Right ventricle myocardium inferior (tissue), 1 donor: ENCODE data around the gene SAC3D1. TPM values are rescaled to one million over a fixed set of nuclear protein-coding genes. Genes with fewer than 3 reads are reported as not detected.
A peak's percentile ranks its signal among the peaks of the same experiment; 100 is the strongest.
"Not testable (repeated sequence)": the region's sequence is repeated elsewhere in the genome, so short reads cannot be mapped to it uniquely, and the experiment has no call there.

Source experiments
- ATAC-seq: fragments of 200-7000 bp; cut with Tn5 transposase; one replicate; pipeline ENCODE4 v1.9.1; 2020; ENCODE audit warnings: mild to moderate bottlenecking, moderate library complexity
- DNase-seq: peaks from one replicate; pipeline ENCODE4 v3.0.0; 2021; ENCODE audit errors: missing footprints
- intact Hi-C: fragments of 100-400 bp; cut with DNase I; formaldehyde crosslinking; loops from one replicate; pipeline ENCODE4 v1.11.0; 2022
- long read RNA-seq: library from polyadenylated mRNA; unstranded; transcript quantifications from one replicate; pipeline ENCODE4 v2.0.0, GENCODE V29; 2021
- total RNA-seq: library from RNA; stranded (reverse); fragmentation: NEBNext Ultra II Directional; extraction: Animal tissue kit (Norgen Biotek cat#: 25700); gene quantifications from one replicate; pipeline ENCODE4 v1.2.1, GENCODE V29; 2021
- donor health status: DM: no; HTN: yes; CAD: no; lungs with severe emphysema.

SAC3D1 gene
- 7.5 TPM for total RNA-seq
- long read RNA-seq, transcript SAC3D1-201 (2 exons, 1,566 nt), result major isoform, 5 of 6 reads
- long read RNA-seq, partial matches to known transcripts, result 1 of 6 reads
- long read RNA-seq, other reads (novel, unspliced or antisense), result 0 of 6 reads

DNA sequence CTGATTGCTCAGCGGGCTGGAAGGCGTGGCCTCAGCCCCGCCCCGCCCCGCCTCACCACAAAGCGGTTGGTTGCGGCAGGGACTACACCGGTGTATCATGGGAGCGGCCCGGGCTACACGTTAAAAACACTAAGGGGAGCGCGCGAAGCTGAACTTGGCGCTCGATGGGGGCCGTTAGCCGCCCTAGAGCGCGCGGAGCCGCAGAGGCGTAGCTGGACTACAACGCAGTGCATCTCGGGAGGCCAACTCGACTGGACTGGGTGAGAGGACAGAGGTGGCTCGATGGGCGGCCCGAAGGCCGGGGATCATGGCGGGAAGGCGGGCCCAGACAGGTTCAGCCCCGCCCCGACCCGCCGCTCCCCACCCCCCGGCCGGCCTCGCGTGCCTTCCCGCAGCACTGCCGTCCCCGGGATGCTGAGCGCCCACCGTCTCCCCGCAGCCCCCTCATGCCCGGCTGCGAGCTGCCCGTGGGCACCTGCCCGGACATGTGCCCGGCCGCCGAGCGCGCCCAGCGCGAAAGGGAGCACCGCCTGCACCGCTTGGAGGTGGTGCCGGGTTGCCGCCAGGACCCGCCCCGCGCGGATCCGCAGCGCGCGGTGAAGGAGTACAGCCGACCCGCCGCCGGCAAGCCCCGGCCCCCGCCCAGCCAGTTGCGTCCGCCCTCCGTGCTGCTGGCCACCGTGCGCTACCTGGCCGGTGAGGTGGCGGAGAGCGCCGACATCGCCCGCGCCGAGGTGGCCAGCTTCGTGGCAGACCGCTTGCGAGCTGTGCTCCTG, at the start of gene SAC3D1:
TSS of gene SAC3D1 (plus strand) at position 364 of the 776 bp plus-strand sequence. CDS start at position 447, 83 bp downstream.
- ATAC-seq, result peak; percentile 95
- intact Hi-C loops, result loop anchor here (2.0 to 5.0 kb wide), 2 partner anchors 14 to 41 kb away; partner anchors contain the start of genes CDCA5, SNX15 and ZFPL1
- peak; percentile 95 for DNase-seq

DNA sequence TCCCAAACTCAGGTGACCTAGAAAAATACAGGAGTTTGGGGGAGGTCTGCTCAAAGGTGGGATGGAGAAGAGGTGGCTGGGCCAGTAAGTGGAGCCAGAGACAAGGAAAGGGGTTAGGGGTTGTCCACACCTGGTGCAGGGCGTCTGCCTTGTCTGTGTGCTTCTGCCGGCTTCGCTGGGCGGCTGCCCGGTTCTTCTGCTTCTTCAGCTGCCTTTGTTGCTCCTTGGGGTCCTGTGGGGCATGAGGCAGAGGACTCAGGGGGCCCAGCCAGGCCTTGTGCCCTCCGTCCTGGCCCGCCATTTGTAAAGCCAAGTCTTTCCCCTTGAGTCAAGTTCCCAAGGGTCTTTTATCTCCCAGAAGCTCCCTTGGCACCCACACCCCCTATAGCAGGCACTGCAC, 46.7 kb upstream of the SAC3D1 start:
- ATAC-seq (no peak), DNase-seq (no peak)
- intact Hi-C loops, result no loop called here

DNA sequence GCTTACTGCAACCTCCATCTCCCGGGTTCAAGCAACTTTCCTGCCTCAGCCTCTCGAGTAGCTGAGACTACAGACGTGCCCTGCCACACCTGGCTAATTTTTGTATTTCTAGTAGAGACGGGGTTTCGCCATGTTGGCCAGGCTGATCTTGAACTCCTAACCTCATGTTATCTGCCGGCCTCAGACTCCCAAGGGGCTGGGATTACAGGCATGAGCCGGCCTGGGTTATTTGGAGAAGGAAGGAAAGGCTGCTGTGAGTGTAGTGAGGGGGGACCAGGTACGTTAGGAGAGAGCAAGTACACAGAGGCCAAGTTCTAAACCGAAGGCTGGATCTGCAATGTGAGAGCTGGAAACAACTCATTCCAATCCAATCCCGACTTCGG, 44.7 kb upstream of the SAC3D1 start:
- DNase-seq, result no peak
- intact Hi-C loops, result no loop called here
- ATAC-seq, result no peak

DNA sequence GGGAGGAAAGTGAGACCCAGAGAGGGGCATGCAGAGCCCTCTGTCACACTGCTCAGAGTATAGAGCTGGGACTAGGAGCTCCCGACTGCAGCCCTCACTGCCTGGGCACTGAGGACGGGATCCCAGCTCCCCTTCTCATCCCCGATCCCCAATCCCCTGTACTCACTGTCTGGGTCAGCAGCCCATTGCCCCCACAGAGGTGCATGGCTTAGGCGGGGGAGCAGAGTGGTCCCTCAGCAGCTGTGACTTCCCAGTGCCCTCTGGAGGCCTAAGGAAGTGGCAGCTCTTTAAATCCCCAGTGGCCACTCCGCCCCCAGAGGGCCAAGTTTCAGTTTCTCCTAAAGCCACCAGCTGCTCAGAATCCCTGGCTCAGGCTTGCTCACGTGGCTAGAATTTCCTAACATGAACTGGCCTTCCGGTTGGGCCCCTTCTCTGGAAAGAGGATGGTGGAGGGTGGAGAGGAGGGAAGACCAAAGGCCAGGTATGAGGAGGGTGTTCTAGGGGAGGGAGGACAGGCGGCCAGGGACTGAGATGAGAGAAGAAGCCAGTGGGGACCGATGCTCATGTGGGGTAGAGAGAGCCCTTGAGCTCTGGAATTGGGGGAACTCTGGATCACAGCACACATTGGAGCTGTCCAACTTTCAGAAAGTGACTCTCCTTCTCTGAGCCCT, 44.2 kb upstream of the SAC3D1 start, which contains the start of gene BATF2:
TSS of gene BATF2 (minus strand) at position 262 of the 671 bp plus-strand sequence. CDS start at position 205, 57 bp downstream.
- intact Hi-C loops, result no loop called here
- DNase-seq (peak; percentile 88), ATAC-seq (peak; percentile 81)

DNA sequence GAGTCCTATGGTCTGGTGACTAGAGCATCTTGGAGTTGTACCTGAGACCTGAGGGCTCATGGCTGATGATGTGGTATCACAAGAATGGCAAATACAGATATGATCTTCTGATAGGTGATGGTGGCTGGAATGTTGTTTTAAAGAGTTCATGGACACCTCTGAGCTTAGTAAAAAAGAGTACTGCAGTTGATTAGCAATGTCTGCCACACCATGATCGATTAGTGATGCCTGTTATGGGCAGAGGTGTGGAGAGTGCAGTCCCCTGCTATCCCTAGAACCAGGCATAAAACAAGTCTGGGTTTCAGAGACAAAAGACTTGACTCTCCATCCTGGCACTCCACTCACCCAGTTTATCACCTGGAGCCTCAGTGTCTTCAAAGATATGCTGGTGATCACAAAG, 42.9 kb upstream of the SAC3D1 start:
- ATAC-seq (no peak), DNase-seq (no peak)
- intact Hi-C loops, result no loop called here

DNA sequence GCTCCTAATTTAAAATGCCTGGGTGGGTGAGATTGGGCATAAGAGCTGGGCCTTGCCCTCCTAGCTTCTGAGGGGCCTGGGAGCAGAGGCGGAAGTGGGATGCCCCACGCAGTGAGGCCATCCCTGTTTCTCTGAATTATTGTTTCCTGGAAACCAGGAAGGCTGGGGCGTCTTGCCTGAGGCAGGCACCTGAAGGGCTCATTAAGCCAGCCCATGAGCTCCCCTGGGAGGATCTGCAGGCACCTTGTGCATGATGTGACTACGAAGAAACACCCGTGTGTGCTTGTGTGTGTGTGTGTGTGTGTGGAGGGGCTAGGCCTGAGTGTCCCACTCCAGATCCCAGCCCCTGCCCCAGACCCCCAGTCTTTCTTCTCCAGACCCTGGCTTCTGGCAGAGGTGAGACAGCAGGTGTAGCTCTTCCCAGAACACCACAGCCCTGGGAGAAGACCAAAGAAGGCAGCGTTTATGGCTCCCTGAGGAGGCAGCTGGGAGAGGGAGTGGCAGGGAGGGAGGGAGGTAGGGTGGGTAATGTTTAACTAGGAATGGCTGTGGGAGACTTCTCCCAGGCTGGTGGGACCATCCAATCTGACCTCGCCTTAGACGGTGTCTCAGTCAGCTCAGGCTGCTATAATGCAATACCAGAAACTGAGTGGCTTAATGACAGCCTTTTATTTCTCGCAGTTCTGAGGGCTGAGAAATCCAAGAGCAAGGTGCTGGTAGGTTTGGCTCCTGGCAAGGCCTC, 42.1 kb upstream of the SAC3D1 start:
- ATAC-seq, result no peak
- no peak for DNase-seq
- intact Hi-C loops, result no loop called here

DNA sequence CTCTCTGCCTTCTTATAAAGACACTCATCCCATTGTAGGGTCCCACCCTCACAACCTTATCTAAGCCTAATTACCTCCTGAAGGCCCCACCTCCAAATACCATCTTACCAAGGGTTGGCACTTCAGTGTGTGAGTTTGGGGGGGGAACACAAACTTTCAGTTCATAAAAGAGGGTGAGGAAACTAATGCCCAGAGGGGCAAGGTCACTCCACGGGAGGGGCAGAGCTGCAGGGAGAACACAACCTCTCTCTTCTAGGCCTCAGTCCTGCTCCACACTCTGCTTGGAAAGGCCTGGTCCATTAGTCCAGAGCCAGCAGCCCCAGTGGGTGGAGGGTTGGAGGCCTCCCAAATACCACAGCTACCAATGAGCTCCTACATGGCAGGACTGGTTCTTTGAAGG, 41.5 kb upstream of the SAC3D1 start:
- intact Hi-C loops, result no loop called here
- ATAC-seq, result no peak

DNA sequence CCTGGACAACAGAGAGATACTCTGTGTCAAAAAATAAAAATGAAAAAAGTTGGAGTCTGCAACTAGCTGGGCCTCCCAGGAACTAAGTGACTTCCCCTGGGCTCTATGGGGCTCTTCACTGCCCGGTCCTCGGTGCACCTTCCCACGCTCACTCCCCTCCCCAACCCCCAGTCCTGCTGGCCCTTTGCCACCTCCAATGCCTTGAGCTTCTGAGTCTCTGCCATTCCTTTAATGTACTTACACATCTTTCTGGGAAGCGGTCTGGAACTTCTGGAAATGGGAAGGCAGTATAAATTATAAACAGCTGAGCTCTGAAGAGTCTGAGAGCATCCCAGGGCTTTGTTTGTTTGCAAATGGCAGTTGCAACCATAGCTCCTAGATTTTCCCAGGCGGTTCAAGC, 38.3 kb upstream of the SAC3D1 start:
- ATAC-seq (no peak), DNase-seq (no peak)
- intact Hi-C loops, result no loop called here

More for the DNA sequence above, 41.5 kb upstream of the SAC3D1 start:
- no peak for DNase-seq

DNA sequence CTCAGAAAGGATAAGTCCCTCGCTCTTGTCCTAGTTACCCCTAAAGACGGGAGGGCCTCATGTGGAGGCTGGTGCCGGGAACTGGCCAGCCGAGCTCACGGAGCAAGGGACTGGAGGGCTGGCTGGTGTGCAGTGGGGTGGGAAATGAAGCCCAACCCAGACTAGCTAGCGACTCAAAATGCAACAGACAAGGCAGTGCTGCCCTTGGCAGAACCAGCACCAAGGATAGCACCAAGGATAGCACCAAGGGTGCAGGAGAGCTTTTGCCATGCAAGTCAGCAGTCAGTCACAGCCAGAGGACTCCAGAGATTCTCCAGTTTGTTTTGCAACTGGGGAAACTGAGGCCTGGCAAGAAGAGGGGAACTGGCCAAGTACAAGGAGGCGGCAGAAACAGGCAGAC, 37.7 kb upstream of the SAC3D1 start:
- DNase-seq (no peak), ATAC-seq (no peak)
- intact Hi-C loops, result no loop called here

DNA sequence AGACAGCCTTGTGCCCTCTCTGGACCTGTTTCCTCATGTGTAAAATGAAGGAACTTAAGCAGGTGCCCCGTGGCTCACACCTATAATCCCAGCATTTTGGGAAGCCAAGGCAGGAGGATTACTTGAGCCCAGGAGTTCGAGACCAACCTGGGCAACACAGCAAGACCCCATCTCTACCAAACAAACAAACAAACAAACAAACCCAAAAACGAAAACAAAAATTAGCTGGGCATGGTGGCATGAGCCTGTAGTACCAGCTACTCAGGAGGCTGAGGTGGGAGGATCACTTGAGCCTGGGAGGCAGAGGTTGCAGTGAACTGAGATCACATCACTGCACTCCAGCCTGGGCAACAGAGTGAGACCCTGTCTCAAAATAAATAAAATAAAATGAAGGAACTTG, 37.0 kb upstream of the SAC3D1 start:
- intact Hi-C loops, DNase-seq, ATAC-seq: not testable (repeated sequence)

DNA sequence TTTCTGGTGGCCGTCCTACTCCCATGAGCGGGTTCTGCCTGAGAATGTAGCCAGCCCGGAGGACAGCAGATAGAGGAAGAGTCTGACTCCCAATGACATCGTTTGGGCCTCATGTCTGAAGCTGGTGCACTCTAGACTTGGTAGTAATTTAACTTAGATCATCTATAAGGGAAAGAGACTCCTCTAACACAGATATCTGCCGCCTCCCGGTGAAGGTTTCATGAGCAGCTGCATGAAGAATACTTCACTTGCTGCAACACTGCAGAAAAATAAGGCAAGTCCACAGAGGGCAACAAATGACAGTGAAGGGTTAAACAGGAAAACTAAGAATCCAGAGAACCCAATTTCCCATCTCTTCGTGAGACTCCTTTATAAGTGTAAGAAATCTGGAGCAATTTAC, 33.0 kb upstream of the SAC3D1 start:
- no peak for DNase-seq
- ATAC-seq, result no peak
- intact Hi-C loops, result no loop called here

DNA sequence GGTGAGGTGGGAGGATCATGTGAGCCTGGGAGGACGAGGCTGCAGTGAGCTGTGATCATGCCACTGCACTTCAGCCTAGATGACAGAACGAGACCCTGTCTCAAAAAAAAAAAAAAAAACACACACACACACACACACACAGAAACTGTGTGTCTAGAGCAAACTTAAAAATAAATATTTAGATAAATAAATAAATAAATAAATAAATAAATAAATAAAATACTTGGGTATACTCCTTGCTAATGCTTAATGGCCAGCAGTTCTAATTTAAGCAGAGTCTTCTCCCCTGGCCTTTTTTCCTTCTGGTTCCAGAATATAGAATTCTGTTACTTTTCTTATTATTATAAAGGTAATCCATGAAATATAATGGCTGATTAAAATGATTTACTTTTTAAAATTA, 32.1 kb upstream of the SAC3D1 start:
- no peak for ATAC-seq
- no peak for DNase-seq
- intact Hi-C loops, result no loop called here

DNA sequence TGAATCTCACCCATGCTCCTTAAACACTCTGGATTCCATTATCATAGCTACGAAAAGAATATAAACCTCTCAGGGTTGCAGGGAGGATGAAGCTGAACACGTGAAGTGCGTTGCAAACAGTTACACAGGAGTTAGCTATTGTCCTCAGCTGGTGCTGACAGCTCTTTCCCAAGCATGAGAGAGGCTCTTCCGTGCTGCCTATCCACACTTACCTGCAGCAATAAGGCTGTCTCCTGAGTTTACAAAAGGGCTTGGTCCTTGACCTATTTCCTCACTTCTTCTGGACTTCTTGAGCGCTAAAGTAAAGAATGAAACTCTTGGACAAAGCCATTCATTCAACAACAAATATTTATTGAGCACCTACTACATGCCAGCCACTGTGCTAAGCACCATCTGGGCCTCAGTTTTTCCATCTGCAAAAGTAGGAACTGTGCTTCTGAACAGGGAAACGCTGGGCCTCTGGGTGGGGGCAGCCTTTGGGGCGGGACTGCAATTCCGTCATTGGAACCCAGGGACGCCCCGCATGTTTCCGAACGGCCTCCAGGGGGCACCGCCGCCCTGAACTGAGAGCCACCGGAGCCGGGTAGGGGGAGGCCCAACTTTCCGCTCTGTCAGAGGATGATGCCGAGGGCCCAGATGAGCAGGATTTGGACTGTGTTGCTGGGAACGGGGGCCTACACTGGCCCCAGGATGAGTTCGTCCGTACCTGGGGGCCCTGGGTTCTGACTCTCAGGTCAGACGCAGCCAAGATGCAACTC, 27.7 kb upstream of the SAC3D1 start:
- DNase-seq (peak; percentile 97), ATAC-seq (peak; percentile 95)

DNA sequence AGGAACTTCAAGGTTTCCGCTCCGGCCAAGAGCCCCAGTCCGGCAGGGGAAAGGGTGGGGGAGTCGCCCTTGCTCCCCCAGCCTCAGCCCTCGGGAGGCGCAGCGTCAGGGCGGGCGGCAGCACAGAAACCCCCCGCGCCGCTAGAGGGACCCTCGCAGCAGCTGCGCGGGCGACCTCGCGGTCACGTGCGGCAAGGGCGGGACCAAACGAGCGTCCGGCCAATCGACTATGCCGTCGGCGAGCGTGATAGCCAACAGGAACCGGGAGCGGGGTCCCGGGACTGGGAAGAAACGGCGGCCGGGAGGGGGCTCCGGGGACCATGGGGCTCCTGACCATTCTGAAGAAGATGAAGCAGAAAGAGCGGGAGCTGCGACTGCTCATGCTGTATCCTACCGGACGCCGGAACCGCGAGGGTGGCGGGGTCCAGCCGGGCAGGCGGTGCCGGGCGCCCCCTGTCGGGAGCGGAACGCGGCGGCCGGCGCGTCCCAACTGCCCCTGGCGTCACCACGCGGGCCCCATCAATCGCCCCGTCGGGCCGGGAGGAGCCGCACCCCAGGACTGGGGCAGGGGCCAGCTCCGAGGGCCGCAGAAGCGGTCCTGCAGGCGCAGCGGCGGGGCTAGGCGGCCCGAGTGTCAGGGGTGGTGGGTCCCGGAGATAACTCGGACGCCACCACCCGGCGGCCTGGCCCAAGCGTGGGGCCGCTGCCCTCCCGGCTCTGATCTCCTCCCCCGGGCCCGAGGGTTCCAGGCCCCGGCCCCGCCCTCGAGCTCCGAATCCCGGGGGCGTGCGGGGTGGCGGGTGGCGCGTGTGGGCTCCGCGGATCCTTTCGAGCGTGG, 26.9 kb upstream of the SAC3D1 start, which contains the start of gene ARL2:
TSS of gene ARL2 (plus strand) at position 273 of the 838 bp plus-strand sequence. CDS start at position 321, 48 bp downstream.
- intact Hi-C loops, result loop anchor here (2.0 to 5.0 kb wide), 4 partner anchors 97 to 168 kb away; partner anchors contain the start of genes ATG2A, CAPN1 and TM7SF2
- DNase-seq (peak; percentile 97), ATAC-seq (peak; percentile 93)

More for the DNA sequence above, 27.7 kb upstream of the SAC3D1 start:
- intact Hi-C loops, result loop anchor here (5.0 kb wide), 3 partner anchors 96 to 169 kb away; partner anchors contain the start of genes ATG2A and CAPN1

DNA sequence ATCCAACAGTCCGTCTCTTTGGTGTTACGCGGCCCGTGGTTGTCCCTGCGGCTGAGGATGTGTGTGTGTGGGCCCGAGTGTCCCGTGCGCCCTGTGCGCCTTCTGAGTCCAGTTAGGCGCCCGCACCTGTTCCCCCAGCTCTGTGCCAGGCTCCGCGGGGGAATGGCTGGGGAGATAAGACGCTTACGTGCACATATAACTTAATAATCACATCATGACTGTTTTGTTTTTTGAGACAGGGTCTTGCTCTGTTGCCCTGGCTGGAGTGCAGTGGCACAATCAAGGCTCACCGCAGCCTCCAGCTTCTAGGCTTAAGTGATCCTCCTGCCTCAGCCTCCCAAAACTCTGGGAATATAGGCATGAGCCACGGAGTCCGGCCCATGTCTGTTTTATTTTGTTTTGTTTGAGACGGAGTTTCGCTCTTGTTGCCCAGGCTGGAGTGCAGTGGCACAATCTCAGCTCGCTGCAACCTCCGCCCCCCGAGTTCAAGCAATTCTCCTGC, 26.2 kb upstream of the SAC3D1 start:
- DNase-seq (peak; percentile 77), ATAC-seq (no peak)
- intact Hi-C loops, result loop anchor here (2.0 to 5.0 kb wide), 4 partner anchors 96 to 168 kb away; partner anchors contain the start of genes ATG2A, CAPN1 and TM7SF2

DNA sequence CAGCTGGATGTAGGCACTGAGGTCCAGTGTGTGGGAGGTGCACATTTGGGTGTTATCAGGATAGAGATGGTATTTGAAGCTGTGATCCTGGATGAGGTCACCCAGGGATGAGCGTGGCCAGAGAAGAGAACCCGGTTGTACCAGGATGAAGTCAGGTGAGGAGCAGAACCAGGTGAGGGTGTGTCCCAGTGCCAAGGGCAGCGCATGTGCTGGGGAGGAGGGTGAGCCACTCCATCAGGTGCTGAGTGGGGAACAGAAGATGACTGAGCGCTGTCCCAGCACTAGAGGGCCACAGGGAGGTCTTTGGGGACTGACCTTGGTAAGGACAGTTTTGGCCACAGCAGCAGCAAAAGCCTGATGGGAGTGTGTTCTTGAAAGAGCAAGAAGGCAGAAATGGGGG, 24.3 kb upstream of the SAC3D1 start:
- intact Hi-C loops, result no loop called here
- DNase-seq (peak; percentile 8), ATAC-seq (no peak)

DNA sequence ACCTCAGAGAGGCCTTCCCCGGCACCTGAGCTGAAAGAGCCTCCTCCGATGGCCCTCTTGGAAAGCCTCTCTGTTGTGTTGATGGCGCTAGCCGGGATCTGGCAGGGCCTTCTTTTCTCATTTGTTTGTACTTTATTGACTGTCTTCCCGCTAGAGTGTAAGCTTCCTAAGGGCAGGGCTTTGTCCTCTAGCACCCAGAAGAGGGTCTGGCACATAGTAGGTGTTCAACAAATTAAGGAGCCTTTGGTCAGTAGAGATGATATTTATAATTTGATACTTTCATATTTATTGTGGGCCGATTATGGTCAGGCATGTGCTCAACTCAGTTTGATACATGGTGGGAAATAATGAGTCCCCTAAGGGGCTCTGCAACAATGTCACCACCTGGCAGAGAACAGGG, 23.1 kb upstream of the SAC3D1 start:
- DNase-seq, result peak; percentile 13
- intact Hi-C loops, result no loop called here
- ATAC-seq, result no peak
